ENCODE measurements around the gene E4F1. TPM values are rescaled to one million over a fixed set of nuclear protein-coding genes. Genes with fewer than 3 reads are reported as not detected.

The E4F1 gene
- total and polyA plus RNA-seq, 9 of the 15 experiments (the other 6 are each of a cell fraction or from before 2014, with no cell fraction given) = 0.48 to 94.9 (median 20.4) TPM

DNA sequence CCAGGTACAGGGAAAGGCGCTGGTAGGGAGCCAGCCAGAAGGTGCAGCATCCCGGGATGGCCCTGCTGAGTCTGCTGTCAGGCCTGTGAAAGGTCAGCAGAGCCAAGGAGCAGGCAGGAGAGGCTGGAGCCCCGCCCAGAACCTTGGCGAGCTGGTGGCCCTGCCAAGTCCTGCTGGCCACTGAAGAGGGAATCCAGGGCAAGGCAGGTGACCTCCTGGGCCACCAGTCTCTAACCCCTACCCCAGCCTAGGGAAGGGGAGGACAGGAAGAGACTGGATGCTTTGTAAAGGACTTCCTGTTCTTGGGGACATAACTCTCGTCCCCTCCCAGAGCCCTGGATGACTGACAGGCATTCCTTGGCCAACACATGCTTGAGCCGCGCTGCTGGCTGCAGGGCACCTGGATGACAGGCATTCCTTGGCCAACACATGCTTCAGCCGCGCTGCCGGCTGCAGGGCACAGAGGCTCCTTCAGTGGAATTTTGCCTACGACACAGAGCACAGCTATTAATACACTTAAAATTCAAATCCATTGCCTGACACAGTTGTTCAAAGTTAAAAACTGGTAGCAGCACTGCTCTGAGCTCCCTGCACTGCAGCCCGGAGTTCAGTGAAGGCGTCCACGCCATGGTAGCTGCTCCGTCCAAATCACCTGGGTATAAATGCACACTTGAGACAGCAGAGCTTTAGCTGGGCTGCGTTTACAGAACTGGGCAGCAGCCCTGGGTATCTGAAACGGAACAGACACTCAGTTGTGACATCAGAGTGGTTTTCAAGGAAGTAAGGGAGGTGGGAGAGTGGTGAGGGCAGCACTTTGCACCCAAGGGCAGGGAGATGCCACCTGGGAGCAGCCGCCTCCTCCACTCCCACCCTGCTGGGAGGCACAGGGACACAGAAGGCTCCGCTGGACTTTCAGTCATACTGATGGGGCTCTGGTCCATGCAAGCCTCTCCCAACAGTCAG lies 10.7 kb upstream of the E4F1 start (continued):
- no peak for TF ChIP-seq FOXP1 (CRISPR knock-in tag; IDR thresholded peaks at IDR 0.05)
- TF ChIP-seq SUPT5H (IDR thresholded peaks at IDR 0.05) = peak; percentile 18; the same call in 1 of the 2 replicates
- no peak for TF ChIP-seq TARDBP (IDR thresholded peaks at IDR 0.05)
- TF ChIP-seq RAD51 (IDR thresholded peaks at IDR 0.05; ENCODE audit: borderline replicate concordance, low read depth) = no peak
- TF ChIP-seq, protein P1, sequence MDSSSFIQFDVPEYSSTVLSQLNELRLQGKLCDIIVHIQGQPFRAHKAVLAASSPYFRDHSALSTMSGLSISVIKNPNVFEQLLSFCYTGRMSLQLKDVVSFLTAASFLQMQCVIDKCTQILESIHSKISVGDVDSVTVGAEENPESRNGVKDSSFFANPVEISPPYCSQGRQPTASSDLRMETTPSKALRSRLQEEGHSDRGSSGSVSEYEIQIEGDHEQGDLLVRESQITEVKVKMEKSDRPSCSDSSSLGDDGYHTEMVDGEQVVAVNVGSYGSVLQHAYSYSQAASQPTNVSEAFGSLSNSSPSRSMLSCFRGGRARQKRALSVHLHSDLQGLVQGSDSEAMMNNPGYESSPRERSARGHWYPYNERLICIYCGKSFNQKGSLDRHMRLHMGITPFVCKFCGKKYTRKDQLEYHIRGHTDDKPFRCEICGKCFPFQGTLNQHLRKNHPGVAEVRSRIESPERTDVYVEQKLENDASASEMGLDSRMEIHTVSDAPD (CRISPR knock-in tag; IDR thresholded peaks at IDR 0.05) = no peak
- TF ChIP-seq XRCC4 (IDR thresholded peaks at IDR 0.05; ENCODE audit: extremely low read depth, insufficient read depth, insufficient read length) = no peak
- TF ChIP-seq PATZ1 (CRISPR knock-in tag; IDR thresholded peaks at IDR 0.05; ENCODE audit: borderline replicate concordance) = no peak
- no peak for TF ChIP-seq ZSCAN32 (CRISPR knock-in tag; IDR thresholded peaks at IDR 0.05)
- no peak for TF ChIP-seq AFF1 (IDR thresholded peaks at IDR 0.05; ENCODE audit: low read depth in 1 of 2, partially characterized antibody in 2 of 2)
- no peak for TF ChIP-seq CHD4 (IDR thresholded peaks at IDR 0.05; ENCODE audit: insufficient read depth, insufficient replicate concordance, low read depth, low read length, poor library complexity, severe bottlenecking)
- TF ChIP-seq, protein P2, sequence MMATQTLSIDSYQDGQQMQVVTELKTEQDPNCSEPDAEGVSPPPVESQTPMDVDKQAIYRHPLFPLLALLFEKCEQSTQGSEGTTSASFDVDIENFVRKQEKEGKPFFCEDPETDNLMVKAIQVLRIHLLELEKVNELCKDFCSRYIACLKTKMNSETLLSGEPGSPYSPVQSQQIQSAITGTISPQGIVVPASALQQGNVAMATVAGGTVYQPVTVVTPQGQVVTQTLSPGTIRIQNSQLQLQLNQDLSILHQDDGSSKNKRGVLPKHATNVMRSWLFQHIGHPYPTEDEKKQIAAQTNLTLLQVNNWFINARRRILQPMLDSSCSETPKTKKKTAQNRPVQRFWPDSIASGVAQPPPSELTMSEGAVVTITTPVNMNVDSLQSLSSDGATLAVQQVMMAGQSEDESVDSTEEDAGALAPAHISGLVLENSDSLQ (IDR thresholded peaks at IDR 0.05) = peak; percentile 97
- TF ChIP-seq GMEB1 (CRISPR knock-in tag; IDR thresholded peaks at IDR 0.05) = no peak
- TF ChIP-seq ARID1B (IDR thresholded peaks at IDR 0.05) = no peak
- TF ChIP-seq, protein P3, sequence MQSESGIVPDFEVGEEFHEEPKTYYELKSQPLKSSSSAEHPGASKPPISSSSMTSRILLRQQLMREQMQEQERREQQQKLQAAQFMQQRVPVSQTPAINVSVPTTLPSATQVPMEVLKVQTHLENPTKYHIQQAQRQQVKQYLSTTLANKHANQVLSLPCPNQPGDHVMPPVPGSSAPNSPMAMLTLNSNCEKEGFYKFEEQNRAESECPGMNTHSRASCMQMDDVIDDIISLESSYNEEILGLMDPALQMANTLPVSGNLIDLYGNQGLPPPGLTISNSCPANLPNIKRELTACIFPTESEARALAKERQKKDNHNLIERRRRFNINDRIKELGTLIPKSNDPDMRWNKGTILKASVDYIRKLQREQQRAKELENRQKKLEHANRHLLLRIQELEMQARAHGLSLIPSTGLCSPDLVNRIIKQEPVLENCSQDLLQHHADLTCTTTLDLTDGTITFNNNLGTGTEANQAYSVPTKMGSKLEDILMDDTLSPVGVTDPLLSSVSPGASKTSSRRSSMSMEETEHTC (IDR thresholded peaks at IDR 0.05) = no peak

Data from K562 (cell line).